Neural cell (in vitro differentiated cells): Measurements from ENCODE around the gene VSNL1.

Source experiments
- EZH2 ChIP-seq: fragments of 200-600, 300-800 bp; shearing (Covaris generic), sonication (generic); IDR thresholded peaks from 2 replicates; pipeline ENCODE4 v1.6.1; 2014; ENCODE audit warnings: antibody characterized with exemption, low read length, borderline replicate concordance, mild to moderate bottlenecking; ENCODE audit not compliant: insufficient read depth, poor library complexity, severe bottlenecking
- MXI1 ChIP-seq: fragments of 450-650 bp; conservative IDR thresholded peaks from 2 replicates; pipeline ENCODE4 v1.6.1; 2014; ENCODE audit warnings: antibody characterized with exemption, mild to moderate bottlenecking; ENCODE audit not compliant: poor library complexity, severe bottlenecking
- POLR2AphosphoS5 ChIP-seq: IDR thresholded peaks from 2 replicates; pipeline ENCODE4 v1.6.1; 2012
- RAD21 ChIP-seq: fragments of 450-650 bp; conservative IDR thresholded peaks from 2 replicates; pipeline ENCODE4 v1.6.1; 2014; ENCODE audit warnings: antibody characterized with exemption, mild to moderate bottlenecking, moderate library complexity
- REST ChIP-seq: IDR thresholded peaks from 2 replicates; pipeline ENCODE4 v1.6.1; 2012; ENCODE audit warnings: borderline replicate concordance
- TF ChIP-seq, protein P1 (sequence below): fragments of 450-650 bp; IDR thresholded peaks from 2 replicates; pipeline ENCODE4 v1.5.1; 2014; ENCODE audit warnings: antibody characterized with exemption, mild to moderate bottlenecking, moderate library complexity; ENCODE audit not compliant: poor library complexity, severe bottlenecking

- TF ChIP-seq, protein P1, sequence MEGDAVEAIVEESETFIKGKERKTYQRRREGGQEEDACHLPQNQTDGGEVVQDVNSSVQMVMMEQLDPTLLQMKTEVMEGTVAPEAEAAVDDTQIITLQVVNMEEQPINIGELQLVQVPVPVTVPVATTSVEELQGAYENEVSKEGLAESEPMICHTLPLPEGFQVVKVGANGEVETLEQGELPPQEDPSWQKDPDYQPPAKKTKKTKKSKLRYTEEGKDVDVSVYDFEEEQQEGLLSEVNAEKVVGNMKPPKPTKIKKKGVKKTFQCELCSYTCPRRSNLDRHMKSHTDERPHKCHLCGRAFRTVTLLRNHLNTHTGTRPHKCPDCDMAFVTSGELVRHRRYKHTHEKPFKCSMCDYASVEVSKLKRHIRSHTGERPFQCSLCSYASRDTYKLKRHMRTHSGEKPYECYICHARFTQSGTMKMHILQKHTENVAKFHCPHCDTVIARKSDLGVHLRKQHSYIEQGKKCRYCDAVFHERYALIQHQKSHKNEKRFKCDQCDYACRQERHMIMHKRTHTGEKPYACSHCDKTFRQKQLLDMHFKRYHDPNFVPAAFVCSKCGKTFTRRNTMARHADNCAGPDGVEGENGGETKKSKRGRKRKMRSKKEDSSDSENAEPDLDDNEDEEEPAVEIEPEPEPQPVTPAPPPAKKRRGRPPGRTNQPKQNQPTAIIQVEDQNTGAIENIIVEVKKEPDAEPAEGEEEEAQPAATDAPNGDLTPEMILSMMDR: no peak
- TF ChIP-seq EZH2 (no peak), REST (no peak), RAD21 (no peak), MXI1 (no peak), POLR2AphosphoS5 (no peak)
Measured at GRCh38 chr2:17667898-17668297, 127.4 kb downstream of the VSNL1 start.
